Measurements from ENCODE around the gene POLR3C. TPM values are rescaled to one million over a fixed set of nuclear protein-coding genes. Genes with fewer than 3 reads are reported as not detected.

The POLR3C gene
- total and polyA plus RNA-seq, 10 of the 15 experiments (the other 5 are each of a cell fraction or from before 2014, with no cell fraction given), result 13.0 to 44.8 (median 34.8) TPM

- TF ChIP-seq NKRF (conservative IDR thresholded peaks at IDR 0.05) (no peak), SREBF2 (IDR thresholded peaks at IDR 0.05; ENCODE audit: low read length) (no peak), SMAD1 (IDR thresholded peaks at IDR 0.05; ENCODE audit: low read depth, partially characterized antibody) (no peak), EP300 (IDR thresholded peaks at IDR 0.05; ENCODE audit: borderline replicate concordance in 1 of 2, control insufficient read depth in 1 of 2, low read depth in 2 of 2, low read length in 2 of 2) (no peak), RFX5 (IDR thresholded peaks at IDR 0.05; ENCODE audit: low read depth, low read length) (no peak), HDAC6 (IDR thresholded peaks at IDR 0.05; ENCODE audit: unreplicated experiment) (no peak), MLLT1 (IDR thresholded peaks at IDR 0.05) (no peak), ZSCAN29 (IDR thresholded peaks at IDR 0.05) (no peak), MAX (IDR thresholded peaks at IDR 0.05; ENCODE audit: low read depth, low read length) (no peak), STAT1 (conservative IDR thresholded peaks at IDR 0.05) (no peak), USF2 (IDR thresholded peaks at IDR 0.05; ENCODE audit: borderline replicate concordance, low read depth, low read length) (no peak)
These were observed 60.7 kb downstream of the POLR3C start (continued) for GRCh38 chr1:145884675-145885074.

All from GM12878 (cell line).